Omental fat pad (tissue), 4 donors: Measurements from ENCODE around the gene WWC1. TPM values are rescaled to one million over a fixed set of nuclear protein-coding genes. Genes with fewer than 3 reads are reported as not detected.
A peak's percentile ranks its signal among the peaks of the same experiment; 100 is the strongest.
"Not testable (repeated sequence)": the region's sequence is repeated elsewhere in the genome, so short reads cannot be mapped to it uniquely, and the experiment has no call there.

ENCODE experiments used
- ATAC-seq: fragments of 150-250 bp; one replicate; pipeline ENCODE4 v1.9.1; 2016; ENCODE audit warnings: mild to moderate bottlenecking, moderate library complexity; ENCODE audit not compliant: low FRiP score
- DNase-seq: peaks from one replicate; pipeline ENCODE4 v3.0.0-alpha.2; 2019; ENCODE audit warnings: low spot score
- CTCF ChIP-seq, 3 donors: fragments of 450-650 bp; IDR thresholded peaks; one replicate each; pipeline ENCODE4 v1.5.1; 2016 to 2017; ENCODE audit warnings: antibody characterized with exemption in 3 of 3, mild to moderate bottlenecking in 3 of 3, moderate library complexity in 2 of 3
- total RNA-seq, 4 donors: library from RNA; depleted of rRNA; stranded (reverse); fragments of >200 nt; gene quantifications; one replicate each; pipeline ENCODE4 v1.1.0, GENCODE V29; 2016

Gene WWC1
- total RNA-seq, 4 donors from 2014 or later, result 0.63 to 92.6 (median 21.0) TPM

- no peak for ATAC-seq
- DNase-seq, result no peak
- TF ChIP-seq CTCF (IDR thresholded peaks at IDR 0.05), result no peak
Observed at GRCh38 chr5:168334280-168334679, 42.8 kb downstream of the WWC1 start.

GRCh38 chr5:168334695-168335094, 43.2 kb downstream of the WWC1 start:
- no peak for TF ChIP-seq CTCF (IDR thresholded peaks at IDR 0.05)
- ATAC-seq, result peak; percentile 69
- no peak for DNase-seq

- no peak for DNase-seq
- TF ChIP-seq CTCF (IDR thresholded peaks at IDR 0.05), result no peak
- no peak for ATAC-seq
Observed at GRCh38 chr5:168337361-168337760, 45.9 kb downstream of the WWC1 start.

- ATAC-seq (no peak), DNase-seq (no peak)
- no peak for TF ChIP-seq CTCF (IDR thresholded peaks at IDR 0.05)
Observed at GRCh38 chr5:168339109-168339771, 47.8 kb downstream of the WWC1 start.

GRCh38 chr5:168339772-168340140, 48.3 kb downstream of the WWC1 start:
- ATAC-seq, DNase-seq: not testable (repeated sequence)

- no peak for TF ChIP-seq CTCF (IDR thresholded peaks at IDR 0.05)
- DNase-seq, result no peak
- no peak for ATAC-seq
Observed at GRCh38 chr5:168340487-168340886, 49.0 kb downstream of the WWC1 start.

GRCh38 chr5:168341178-168341577, 49.7 kb downstream of the WWC1 start:
- ATAC-seq (no peak), DNase-seq (no peak)
- no peak for TF ChIP-seq CTCF (IDR thresholded peaks at IDR 0.05)
